GM21717 (cell line): ENCODE results near the gene CDKL5.
"Not testable (repeated sequence)": the region's sequence is repeated elsewhere in the genome, so short reads cannot be mapped to it uniquely, and the experiment has no call there.

Experiments
- ATAC-seq: cut with Tn5 transposase; IDR thresholded peaks from one replicate; pipeline ENCODE4 v1.9.1; 2021; ENCODE audit warnings: mild to moderate bottlenecking, moderate library complexity; ENCODE audit not compliant: unreplicated experiment

Gene CDKL5

DNA sequence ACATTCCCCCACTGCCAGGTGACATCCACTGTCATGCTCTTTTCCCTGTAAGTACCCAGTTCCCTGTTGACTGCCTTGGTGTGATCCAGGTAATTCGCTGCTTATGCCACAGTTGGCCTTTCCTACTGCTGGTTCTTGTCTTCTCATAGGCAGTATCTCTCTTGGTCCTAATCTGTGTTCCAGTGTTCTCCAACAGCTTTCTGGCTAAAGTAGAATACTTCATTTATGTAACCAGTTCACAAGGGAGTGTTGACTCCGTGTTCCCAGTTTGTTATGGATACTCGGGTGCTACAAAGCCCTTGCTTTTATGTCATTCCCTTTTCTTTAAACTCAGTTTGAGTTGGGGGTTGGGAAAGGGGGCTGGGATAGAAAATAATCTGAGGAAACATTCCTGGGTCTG, 148.1 kb downstream of the CDKL5 start:
- ATAC-seq, result no peak

DNA sequence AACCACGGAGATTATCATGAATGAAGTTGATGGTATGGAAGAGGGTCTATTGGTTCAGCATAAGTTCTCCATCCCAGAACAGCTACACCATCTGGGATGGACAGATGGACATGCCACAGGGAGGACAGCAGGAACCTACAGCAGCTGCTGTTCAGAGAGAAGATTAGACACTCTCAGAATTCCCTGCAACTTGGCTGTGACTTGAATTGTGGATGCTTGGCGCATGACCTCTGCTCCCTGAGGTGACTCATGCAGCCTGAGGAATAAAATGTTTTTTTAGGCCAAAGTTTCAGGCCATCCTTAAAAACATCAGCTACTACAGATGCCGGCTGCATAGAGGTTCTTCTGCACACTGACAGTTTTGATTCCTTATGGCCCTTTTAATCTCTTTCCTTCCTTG, 149.2 kb downstream of the CDKL5 start:
- no peak for ATAC-seq

DNA sequence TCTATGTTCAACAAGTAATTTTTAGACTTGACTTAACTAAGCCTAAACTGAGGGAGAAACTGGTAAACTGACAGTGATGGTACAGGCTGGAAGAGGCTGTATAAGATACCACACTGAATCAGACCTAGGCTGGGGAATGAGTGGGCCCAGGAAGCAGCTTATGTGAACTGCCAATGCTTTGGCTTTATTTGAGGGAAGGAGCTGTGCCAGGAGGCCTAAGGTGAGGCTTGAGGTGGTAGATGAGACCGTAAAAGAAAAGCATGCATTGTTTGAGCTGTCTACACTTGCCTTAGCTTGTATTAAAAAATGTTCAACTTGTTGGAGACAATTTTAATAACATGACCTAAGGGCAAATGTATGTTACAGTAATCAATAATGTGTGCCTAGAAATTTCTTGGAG, 150.3 kb downstream of the CDKL5 start:
- ATAC-seq, result no peak

GRCh38 chrX:18577400-18577799, 152.0 kb downstream of the CDKL5 start:
- ATAC-seq, result no peak

DNA sequence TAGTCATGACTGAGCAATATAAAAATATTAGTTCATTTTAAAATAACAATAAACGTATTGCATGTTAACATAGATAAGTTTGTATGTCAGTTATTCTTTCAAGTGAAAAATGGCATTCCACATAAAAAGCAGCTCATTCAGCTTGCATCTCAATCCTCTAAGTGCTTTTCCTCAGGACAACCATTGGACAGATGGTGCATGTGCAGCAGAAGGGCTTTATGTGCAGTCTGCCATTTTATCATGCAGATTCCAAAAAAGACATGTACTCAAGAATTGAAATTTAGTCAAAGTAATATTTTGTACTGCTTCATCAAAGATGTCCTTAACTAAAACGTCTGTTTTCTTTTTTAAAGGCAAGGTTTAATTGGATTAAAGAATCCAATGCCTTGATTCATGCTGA, 153.1 kb downstream of the CDKL5 start:
- no peak for ATAC-seq

GRCh38 chrX:18579495-18579894, 154.1 kb downstream of the CDKL5 start:
- ATAC-seq, result no peak

DNA sequence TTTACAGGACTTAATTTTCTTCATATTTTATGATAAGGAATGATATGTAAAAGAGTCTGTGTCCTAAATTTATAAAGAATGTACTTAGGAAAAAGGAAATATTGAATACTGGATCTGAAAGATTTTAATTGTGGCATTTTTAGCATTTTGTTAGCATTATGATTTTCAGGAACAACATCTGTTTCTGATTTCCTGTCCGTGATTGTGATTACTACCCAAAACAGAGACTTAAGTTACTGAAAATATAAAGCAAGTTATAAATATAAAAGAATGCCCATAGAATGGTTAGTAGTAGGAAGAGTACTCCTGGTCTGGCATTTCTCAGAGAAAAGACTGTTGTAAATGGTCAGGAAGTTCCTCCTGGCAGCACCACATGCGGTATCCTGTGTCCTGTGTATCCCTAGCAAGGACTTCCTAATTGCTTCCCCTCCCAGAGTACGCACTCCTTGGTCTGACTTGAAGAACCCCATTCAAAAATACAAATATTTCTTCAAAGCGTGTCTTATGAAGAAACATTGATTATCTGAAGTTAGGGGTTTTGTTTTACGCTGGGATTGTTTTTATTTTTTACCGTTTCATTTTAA, 157.6 kb downstream of the CDKL5 start:
- ATAC-seq, result no peak

DNA sequence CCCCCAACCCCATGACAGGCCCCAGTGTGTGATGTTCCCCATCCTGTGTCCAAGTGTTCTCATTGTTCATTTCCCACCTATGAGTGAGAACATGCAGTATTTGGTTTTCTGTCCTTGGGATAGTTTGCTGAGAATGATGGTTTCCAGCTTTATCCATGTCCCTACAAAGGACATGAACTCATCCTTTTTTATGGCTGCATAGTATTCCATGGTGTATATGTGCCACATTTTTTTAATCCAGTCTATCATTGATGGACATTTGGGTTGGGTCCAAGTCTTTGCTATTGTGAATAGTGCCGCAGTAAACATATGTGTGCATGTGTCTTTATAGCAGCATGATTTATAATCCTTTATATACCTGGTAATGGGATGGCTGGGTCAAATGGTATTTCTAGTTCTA, 163.9 kb downstream of the CDKL5 start:
- ATAC-seq, result not testable (repeated sequence)

DNA sequence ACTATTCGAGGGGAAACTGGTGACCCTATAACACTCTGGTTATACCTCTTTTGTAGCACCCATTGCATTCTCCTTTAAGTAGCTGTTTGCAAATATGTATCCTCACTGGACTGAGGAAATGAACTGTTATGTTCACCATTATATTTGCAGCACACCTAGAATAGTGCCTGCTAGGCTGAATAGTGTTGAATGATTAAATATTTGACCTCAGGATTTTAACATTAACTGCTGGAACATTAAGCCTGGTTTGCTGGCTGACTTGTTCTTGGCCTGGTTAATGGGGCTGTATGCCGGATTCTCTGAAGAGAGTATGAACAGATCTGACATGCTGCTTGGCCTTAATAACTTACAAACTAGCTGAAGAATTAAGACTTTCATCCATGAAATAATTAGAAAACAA, 166.4 kb downstream of the CDKL5 start:
- ATAC-seq, result no peak

DNA sequence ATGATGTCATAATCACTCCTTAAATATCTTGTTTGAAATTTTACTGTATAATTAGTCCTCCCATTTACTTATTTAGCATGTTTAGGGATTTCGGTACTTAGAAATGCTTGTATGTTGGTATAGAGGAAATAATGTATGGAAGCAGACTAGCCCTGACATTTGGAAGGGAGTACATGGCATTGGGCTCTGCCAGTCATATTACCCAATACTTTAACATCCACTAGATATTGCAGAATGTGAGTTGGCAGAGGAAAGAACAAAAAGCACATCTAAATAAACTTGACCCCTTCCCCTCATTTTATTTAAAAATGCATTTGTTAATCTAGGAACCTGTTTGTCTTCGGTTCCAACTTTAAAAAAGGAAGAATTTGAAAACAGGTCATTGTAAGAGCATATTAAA, 168.7 kb downstream of the CDKL5 start:
- no peak for ATAC-seq

DNA sequence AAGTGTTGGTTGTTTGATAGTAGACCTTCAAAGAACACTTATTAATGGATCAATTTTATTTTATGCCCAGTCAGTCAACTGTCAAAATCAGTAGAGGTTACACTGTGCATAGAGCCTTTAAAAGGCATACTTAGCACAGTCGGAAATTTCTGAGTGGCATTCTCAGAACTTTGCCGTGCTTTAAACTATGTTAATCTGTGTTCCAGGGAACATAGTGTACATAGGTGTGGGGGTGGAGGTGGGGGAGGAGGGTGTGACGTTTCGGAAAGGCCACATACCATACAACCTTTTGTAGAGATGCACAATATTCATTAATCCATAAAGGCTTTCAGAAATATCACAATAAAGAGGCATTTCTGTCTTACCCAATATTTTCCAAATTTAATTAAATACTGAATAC, 170.7 kb downstream of the CDKL5 start:
- ATAC-seq, result no peak

DNA sequence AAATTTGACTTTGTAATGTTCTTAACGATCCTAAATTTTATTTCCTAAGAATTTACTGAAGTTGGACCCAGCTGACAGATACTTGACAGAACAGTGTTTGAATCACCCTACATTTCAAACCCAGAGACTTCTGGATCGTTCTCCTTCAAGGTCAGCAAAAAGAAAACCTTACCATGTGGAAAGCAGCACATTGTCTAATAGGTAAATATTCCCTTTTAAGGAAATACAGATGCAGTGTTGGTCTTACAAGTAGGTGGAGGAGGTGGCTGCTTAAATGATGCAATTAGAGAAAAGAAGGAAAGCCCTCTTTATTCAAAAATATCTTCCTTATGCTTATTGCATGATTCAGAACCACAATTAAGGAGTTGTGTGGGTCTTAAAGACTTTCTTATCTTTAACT, 173.0 kb downstream of the CDKL5 start:
- ATAC-seq, result no peak

GRCh38 chrX:18607966-18608365, 182.6 kb downstream of the CDKL5 start:
- no peak for ATAC-seq

DNA sequence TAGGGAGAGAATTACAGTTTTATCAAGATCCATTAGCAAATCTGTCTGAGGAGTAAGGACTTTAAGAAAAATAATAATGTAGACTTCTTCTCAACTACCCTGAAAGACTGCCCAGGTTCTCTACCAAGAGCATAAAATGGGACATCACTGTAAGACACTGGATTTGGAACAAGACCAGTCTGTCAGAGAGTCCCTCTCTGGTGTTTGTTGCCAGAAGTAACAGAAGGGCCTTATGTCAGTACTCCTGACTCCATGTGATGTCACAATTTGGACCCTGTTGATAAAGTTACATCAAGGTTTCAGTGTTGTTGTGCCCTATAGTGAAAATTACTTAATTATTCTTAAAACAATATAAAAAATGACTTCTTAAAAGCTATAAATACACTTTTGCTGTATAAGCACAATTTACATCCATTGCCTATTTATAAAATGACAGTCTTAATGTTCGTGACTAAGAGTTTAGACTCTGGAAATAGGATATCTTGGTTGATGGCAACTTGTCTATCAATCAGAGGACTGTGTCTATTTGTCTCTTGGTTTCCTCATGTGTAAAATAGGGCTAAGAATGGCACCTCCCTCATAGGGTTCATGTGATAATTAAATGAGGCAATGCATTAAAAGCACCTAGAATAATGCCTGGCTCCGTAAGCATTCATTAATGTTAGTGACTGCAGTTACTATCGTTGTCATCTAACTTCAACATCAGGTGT, 188.7 kb downstream of the CDKL5 start:
- no peak for ATAC-seq

DNA sequence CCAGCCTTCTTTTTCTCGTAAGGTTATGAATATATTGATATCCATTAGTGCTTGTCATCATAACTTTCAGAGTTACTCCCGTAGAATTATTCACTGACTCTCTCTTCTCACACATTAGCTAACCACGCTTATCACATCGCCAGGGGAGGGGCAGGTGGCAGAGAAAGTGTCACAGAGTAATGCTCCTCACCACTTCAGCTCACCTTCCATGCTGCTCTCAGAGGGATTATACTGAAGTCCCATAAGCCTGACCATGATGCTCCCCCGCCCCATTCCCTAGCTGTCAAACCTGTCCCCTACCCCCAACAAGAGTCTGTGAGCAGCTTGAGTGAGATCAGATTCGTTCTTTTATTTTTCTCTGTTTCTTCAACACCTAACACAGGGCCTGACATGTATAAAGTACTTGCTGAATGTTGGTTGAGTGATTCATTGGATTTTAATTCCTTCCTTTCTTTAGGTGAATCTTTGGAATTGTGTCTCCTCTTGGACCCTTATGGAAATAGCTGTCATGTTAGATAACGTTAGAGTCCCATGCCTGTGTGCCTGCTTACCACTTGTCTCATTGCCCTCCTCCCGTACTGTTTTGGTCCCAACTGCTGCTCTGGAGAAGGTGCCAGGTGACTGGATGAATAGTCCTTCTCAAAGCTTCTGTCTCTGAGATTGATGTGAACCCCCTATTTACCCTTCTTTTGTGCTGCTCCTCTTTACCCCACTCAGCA, 191.4 kb downstream of the CDKL5 start:
- ATAC-seq, result no peak

GRCh38 chrX:18617407-18617750, 192.0 kb downstream of the CDKL5 start:
- ATAC-seq, result no peak

DNA sequence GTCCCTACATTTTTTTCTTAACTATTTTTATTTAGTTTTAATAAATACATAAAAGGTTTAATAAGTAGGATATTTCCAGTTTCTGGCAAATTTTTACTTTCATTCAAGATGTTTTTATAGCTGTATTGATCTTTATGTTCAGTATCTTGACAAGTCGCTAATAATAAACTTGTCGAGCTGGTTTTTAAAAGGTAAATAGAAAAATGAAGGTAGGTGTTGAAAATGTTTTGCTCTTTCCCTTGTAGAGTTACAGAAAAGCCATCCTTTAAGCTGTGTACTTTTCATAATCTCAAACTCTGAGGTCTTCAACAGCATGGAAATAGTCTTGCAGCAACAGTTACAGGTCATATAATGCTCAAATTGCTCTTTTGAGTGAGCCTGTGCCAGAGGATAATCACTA, 193.9 kb downstream of the CDKL5 start:
- no peak for ATAC-seq

DNA sequence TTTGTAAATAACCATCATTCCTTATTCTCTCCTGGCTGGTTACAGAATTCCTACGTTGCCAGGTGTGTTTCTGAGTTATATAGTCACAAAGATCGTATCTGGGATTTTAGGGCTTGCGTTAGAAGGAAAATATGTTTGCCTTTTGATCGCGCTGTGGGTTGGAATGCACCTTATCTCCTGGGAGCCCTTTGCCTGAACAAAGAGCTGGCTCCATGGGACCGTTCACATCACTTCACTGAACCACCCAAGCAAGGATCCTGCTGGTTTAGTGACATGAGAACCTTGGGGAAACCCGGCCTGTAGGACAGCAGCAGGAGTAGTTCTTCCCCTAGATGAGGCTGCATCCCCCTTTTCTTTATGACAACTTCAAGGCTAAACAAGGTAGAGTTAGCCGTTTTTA, 194.9 kb downstream of the CDKL5 start:
- no peak for ATAC-seq

DNA sequence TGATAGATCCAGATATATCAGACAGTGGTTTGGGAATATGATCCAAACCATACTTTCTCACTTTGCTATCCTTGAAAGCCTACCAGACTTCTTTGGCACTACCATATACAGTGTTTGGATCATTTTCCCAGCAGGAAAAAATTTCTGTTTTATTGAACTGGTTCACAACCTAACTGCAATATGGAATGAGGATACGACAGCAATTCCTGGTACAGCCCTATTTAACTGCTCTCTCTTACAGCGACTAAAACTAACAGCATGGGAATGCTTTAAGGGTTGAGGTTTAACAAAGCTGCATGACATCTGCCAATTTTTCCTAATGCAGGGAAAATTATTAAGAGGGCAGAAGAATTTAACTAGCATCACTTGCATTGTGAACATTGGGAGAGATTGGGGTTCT, 199.2 kb downstream of the CDKL5 start:
- ATAC-seq, result no peak

DNA sequence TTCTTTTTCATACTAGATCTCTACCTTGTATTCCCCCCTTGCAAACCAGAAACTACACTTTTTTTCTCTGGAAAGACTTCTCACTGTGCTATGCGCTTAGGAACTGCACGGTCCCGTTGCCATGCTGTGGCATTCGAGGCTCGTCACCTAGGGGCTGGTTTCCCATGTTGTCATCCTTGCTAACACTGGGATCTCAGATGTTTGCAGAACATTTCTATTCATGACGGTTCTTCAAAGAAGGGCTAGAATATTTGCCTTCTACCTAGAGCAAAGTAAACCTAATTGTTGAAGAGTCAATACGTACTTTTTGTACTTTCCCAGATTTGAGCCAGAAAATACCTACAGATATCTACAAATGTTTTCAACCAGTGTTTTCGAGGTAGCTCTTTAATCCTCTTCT, 205.5 kb downstream of the CDKL5 start:
- ATAC-seq, result no peak

DNA sequence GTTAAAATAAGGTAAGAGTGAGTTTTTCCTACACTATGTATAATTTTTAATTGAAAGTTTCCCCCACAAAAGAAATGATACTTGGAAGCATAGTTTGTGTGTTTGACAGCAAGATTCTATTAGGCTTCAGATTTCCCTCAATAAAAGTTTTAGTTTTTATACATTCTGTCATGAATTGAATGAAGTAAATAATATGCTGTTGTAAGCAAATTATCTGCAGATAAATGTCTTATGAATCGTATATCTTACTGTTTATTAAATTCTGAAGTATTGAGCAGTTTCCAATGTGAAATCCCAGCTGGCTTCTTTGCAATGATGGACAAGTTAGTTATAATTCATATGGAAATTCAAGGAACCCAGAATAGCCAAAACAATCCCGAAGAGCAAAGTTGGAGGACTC, 213.0 kb downstream of the CDKL5 start:
- ATAC-seq, result no peak

DNA sequence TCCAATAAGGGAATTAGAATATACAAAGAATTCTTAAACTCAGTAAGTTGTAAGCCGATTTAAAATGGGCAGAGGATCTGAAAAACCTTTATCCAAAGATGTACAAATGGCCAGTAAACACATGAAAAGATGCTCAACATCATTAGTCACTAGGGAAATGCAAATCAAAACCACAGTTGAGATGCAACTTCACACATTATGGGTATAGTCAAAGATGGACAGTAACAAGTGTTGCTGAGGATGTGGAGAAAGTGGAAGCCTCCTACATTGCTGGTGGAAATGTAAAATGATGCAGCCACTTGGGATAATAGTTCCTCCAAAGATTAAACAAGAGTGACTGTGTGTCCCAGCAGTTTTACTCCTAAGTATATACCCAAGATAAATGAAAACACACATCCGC, 213.9 kb downstream of the CDKL5 start:
- no peak for ATAC-seq

- ATAC-seq, result no peak
These were observed 215.3 kb downstream of the CDKL5 start for GRCh38 chrX:18640686-18641085.
